WTC11 (cell line): ENCODE results near the gene SLCO1A2. TPM values are rescaled to one million over a fixed set of nuclear protein-coding genes. Genes with fewer than 3 reads are reported as not detected.
A peak's percentile ranks its signal among the peaks of the same experiment; 100 is the strongest.

Source experiments
- ATAC-seq: fragments of 200-7000 bp; cut with Tn5 transposase; 2 replicates; pipeline ENCODE4 v1.10.0; 2021; ENCODE audit warnings: mild to moderate bottlenecking, moderate library complexity
- CTCF ChIA-PET: fragments of 300-600 bp; sonication (Branson Sonifier 250); formaldehyde crosslinking; loops from one replicate; lab custom pipeline; 2021; ENCODE audit warnings: antibody characterized with exemption; lab: Charles Lee
- POLR2A ChIA-PET: fragments of 350-600 bp; sonication (Branson Sonifier 250); formaldehyde crosslinking; loops from one replicate; lab custom pipeline; 2021; ENCODE audit warnings: antibody characterized with exemption; lab: Charles Lee
- DNase-seq: peaks from one replicate; pipeline ENCODE4 v3.0.0; 2021; ENCODE audit warnings: low spot score
- H3K27ac Mint-ChIP-seq: 2 replicates; pipeline ENCODE4 v1.8.0; 2021; ENCODE audit warnings: mixed read lengths
- H3K27me3 Mint-ChIP-seq: 2 replicates; pipeline ENCODE4 v1.8.0; 2021; ENCODE audit warnings: low read depth, mild to moderate bottlenecking, moderate library complexity, mixed read lengths
- H3K36me3 Mint-ChIP-seq: 2 replicates; pipeline ENCODE4 v1.8.0; 2021; ENCODE audit warnings: mixed read lengths
- H3K4me1 Mint-ChIP-seq: 2 replicates; pipeline ENCODE4 v1.8.0; 2022; ENCODE audit warnings: mixed read lengths
- H3K4me3 Mint-ChIP-seq: 2 replicates; pipeline ENCODE4 v1.8.0; 2021; ENCODE audit warnings: mild to moderate bottlenecking, moderate library complexity, mixed read lengths
- H3K9me3 Mint-ChIP-seq: 2 replicates; pipeline ENCODE4 v1.8.0; 2021; ENCODE audit warnings: mixed read lengths
- AFF4 ChIP-seq: sonication (generic); formaldehyde crosslinking; IDR thresholded peaks from 2 replicates; pipeline ENCODE4 v1.8.1; 2023; ENCODE audit warnings: mild to moderate bottlenecking, missing genetic modification reagents, borderline replicate concordance
- ATF2 ChIP-seq: sonication (generic); formaldehyde crosslinking; IDR thresholded peaks from 2 replicates; pipeline ENCODE4 v1.8.1; 2022; ENCODE audit warnings: low read depth, missing genetic modification reagents, borderline replicate concordance
- E2F4 ChIP-seq: sonication (generic); formaldehyde crosslinking; IDR thresholded peaks from 2 replicates; pipeline ENCODE4 v1.8.1; 2022; ENCODE audit warnings: low read depth, mild to moderate bottlenecking, moderate library complexity, missing genetic modification reagents, borderline replicate concordance
- ELF4 ChIP-seq: sonication (generic); formaldehyde crosslinking; IDR thresholded peaks from 2 replicates; pipeline ENCODE4 v1.8.1; 2022; ENCODE audit warnings: low read depth, mild to moderate bottlenecking, moderate library complexity, missing genetic modification reagents
- HMGA2 ChIP-seq: fragments of 250-450 bp; sonication (Bioruptor Pico); IDR thresholded peaks from 2 replicates; pipeline ENCODE4 v1.4.0; 2021; ENCODE audit warnings: mild to moderate bottlenecking, moderate library complexity
- IRF2 ChIP-seq: sonication (generic); formaldehyde crosslinking; IDR thresholded peaks from 2 replicates; pipeline ENCODE4 v1.8.0; 2022; ENCODE audit warnings: low read depth, missing genetic modification reagents, borderline replicate concordance
- JAZF1 ChIP-seq: fragments of 250-450 bp; sonication (Bioruptor Pico); IDR thresholded peaks from 2 replicates; pipeline ENCODE4 v1.9.0; 2021; ENCODE audit warnings: moderate library complexity, mild to moderate bottlenecking, inconsistent platforms
- KAT7 ChIP-seq: sonication (generic); formaldehyde crosslinking; IDR thresholded peaks from 2 replicates; pipeline ENCODE4 v1.8.1; 2023; ENCODE audit warnings: missing genetic modification reagents, mild to moderate bottlenecking, borderline replicate concordance
- NFE2L1 ChIP-seq: sonication (generic); formaldehyde crosslinking; IDR thresholded peaks from 2 replicates; pipeline ENCODE4 v1.8.1; 2023; ENCODE audit warnings: missing genetic modification reagents
- SMAD3 ChIP-seq: sonication (generic); formaldehyde crosslinking; IDR thresholded peaks from 2 replicates; pipeline ENCODE4 v1.8.0; 2022; ENCODE audit warnings: missing genetic modification reagents, mild to moderate bottlenecking, borderline replicate concordance
- SMAD4 ChIP-seq: sonication (generic); formaldehyde crosslinking; IDR thresholded peaks from 2 replicates; pipeline ENCODE4 v1.8.0; 2022; ENCODE audit warnings: mild to moderate bottlenecking, missing genetic modification reagents
- ZBTB21 ChIP-seq: sonication (generic); formaldehyde crosslinking; IDR thresholded peaks from 2 replicates; pipeline ENCODE4 v1.8.1; 2023; ENCODE audit warnings: mild to moderate bottlenecking, missing genetic modification reagents, borderline replicate concordance
- ZNF219 ChIP-seq: sonication (generic); formaldehyde crosslinking; IDR thresholded peaks from 2 replicates; pipeline ENCODE4 v1.8.0; 2023; ENCODE audit warnings: missing genetic modification reagents, mild to moderate bottlenecking, borderline replicate concordance
- ZNF317 ChIP-seq: sonication (generic); formaldehyde crosslinking; IDR thresholded peaks from 2 replicates; pipeline ENCODE4 v1.8.1; 2023; ENCODE audit warnings: low read depth, mild to moderate bottlenecking, moderate library complexity, missing genetic modification reagents, borderline replicate concordance
- total RNA-seq: library from RNA; stranded (reverse); gene quantifications from 3 replicates; pipeline ENCODE4 v1.2.3, GENCODE V29; 2021
- TF ChIP-seq, protein P1 (sequence below): sonication (generic); formaldehyde crosslinking; IDR thresholded peaks from 2 replicates; pipeline ENCODE4 v1.8.1; 2023; ENCODE audit warnings: mild to moderate bottlenecking, moderate library complexity, missing genetic modification reagents
- TF ChIP-seq, protein P2 (sequence below): sonication (generic); formaldehyde crosslinking; conservative IDR thresholded peaks from 2 replicates; pipeline ENCODE4 v1.8.1; 2022; ENCODE audit warnings: mild to moderate bottlenecking, missing genetic modification reagents
- TF ChIP-seq, protein P3 (sequence below): fragments of 250-450 bp; sonication (Bioruptor Pico); IDR thresholded peaks from 2 replicates; pipeline ENCODE4 v1.8.0; 2021; ENCODE audit warnings: mild to moderate bottlenecking
- TF ChIP-seq, protein P4 (sequence below): sonication (generic); formaldehyde crosslinking; IDR thresholded peaks from 2 replicates; pipeline ENCODE4 v1.8.0; 2022; ENCODE audit warnings: mild to moderate bottlenecking, missing genetic modification reagents

The SLCO1A2 gene
- total RNA-seq, 1 experiment from 2014 or later: 9.9 TPM

DNA sequence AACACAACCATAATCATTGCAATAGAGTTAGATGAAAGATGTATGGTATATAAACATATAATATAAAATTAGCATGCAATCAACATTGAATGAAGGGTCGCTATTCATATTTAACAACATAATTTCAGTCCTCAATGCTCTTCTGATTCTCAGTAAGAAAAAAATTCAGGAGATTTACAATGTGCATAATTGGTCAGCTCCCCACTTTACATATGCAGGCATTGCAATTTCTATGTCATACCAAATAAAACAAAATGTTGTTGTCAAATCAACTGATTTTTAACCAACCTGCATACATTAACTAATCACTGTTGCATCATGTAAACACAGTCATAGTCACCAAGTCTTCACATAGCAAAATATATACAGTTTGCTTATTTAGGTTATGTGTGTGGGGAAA lies 5.2 kb upstream of the SLCO1A2 start:
- Mint-ChIP-seq H3K4me3 (no peak overlapping the region), H3K9me3 (peaks cover 12% of the 10 kb centered on the region), H3K4me1 (peaks cover 40% of the 10 kb centered on the region), H3K27ac (peak overlapping the region; percentile 66), H3K36me3 (0 out of 2 replicates have a peak, but pooled peaks cover 3% of the 10 kb centered on the region), H3K27me3 (no peaks in the 10 kb centered on the region; the same call in 1 of the 2 replicates)
- CTCF ChIA-PET: no interaction called here
- DNase-seq: no peak
- TF ChIP-seq HMGA2 (CRISPR knock-in tag) (no peak), ELF4 (CRISPR knock-in tag) (no peak), ZBTB21 (CRISPR knock-in tag) (no peak), ZNF219 (CRISPR knock-in tag) (no peak), ATF2 (no peak), IRF2 (CRISPR knock-in tag) (no peak), AFF4 (no peak), SMAD4 (CRISPR knock-in tag) (no peak), ZNF317 (CRISPR knock-in tag) (no peak), KAT7 (no peak), JAZF1 (CRISPR knock-in tag) (no peak), SMAD3 (CRISPR knock-in tag) (no peak), E2F4 (CRISPR knock-in tag) (no peak), NFE2L1 (CRISPR knock-in tag) (no peak)
- TF ChIP-seq, protein P1, sequence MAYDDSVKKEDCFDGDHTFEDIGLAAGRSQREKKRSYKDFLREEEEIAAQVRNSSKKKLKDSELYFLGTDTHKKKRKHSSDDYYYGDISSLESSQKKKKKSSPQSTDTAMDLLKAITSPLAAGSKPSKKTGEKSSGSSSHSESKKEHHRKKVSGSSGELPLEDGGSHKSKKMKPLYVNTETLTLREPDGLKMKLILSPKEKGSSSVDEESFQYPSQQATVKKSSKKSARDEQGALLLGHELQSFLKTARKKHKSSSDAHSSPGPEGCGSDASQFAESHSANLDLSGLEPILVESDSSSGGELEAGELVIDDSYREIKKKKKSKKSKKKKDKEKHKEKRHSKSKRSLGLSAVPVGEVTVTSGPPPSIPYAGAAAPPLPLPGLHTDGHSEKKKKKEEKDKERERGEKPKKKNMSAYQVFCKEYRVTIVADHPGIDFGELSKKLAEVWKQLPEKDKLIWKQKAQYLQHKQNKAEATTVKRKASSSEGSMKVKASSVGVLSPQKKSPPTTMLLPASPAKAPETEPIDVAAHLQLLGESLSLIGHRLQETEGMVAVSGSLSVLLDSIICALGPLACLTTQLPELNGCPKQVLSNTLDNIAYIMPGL (CRISPR knock-in tag): no peak
- TF ChIP-seq, protein P2, sequence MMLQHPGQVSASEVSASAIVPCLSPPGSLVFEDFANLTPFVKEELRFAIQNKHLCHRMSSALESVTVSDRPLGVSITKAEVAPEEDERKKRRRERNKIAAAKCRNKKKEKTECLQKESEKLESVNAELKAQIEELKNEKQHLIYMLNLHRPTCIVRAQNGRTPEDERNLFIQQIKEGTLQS (CRISPR knock-in tag): no peak
- TF ChIP-seq, protein P3, sequence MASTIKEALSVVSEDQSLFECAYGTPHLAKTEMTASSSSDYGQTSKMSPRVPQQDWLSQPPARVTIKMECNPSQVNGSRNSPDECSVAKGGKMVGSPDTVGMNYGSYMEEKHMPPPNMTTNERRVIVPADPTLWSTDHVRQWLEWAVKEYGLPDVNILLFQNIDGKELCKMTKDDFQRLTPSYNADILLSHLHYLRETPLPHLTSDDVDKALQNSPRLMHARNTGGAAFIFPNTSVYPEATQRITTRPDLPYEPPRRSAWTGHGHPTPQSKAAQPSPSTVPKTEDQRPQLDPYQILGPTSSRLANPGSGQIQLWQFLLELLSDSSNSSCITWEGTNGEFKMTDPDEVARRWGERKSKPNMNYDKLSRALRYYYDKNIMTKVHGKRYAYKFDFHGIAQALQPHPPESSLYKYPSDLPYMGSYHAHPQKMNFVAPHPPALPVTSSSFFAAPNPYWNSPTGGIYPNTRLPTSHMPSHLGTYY (CRISPR knock-in tag): no peak
- TF ChIP-seq, protein P4, sequence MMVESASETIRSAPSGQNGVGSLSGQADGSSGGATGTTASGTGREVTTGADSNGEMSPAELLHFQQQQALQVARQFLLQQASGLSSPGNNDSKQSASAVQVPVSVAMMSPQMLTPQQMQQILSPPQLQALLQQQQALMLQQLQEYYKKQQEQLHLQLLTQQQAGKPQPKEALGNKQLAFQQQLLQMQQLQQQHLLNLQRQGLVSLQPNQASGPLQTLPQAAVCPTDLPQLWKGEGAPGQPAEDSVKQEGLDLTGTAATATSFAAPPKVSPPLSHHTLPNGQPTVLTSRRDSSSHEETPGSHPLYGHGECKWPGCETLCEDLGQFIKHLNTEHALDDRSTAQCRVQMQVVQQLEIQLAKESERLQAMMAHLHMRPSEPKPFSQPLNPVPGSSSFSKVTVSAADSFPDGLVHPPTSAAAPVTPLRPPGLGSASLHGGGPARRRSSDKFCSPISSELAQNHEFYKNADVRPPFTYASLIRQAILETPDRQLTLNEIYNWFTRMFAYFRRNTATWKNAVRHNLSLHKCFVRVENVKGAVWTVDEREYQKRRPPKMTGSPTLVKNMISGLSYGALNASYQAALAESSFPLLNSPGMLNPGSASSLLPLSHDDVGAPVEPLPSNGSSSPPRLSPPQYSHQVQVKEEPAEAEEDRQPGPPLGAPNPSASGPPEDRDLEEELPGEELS (CRISPR knock-in tag): no peak
- ATAC-seq: no peak
- POLR2A ChIA-PET: no interaction called here
